SU-DHL-6 (cell line): ENCODE data around the gene ERBB4.

Experiments
- EZH2phosphoT487 ChIP-seq: fragments of 200-600 bp; sonication (generic), shearing (Covaris generic); conservative IDR thresholded peaks from 2 replicates; pipeline ENCODE4 v1.6.1; 2018; ENCODE audit warnings: mild to moderate bottlenecking, antibody characterized with exemption, low read length, moderate library complexity, mixed read lengths
- TF ChIP-seq, protein P1 (sequence below): fragments of 200-600 bp; sonication (generic); IDR thresholded peaks from one replicate; pipeline ENCODE4 v1.5.1; 2017; ENCODE audit warnings: antibody characterized with exemption, mild to moderate bottlenecking, low read length, moderate library complexity; ENCODE audit not compliant: insufficient read depth, poor library complexity, severe bottlenecking

DNA sequence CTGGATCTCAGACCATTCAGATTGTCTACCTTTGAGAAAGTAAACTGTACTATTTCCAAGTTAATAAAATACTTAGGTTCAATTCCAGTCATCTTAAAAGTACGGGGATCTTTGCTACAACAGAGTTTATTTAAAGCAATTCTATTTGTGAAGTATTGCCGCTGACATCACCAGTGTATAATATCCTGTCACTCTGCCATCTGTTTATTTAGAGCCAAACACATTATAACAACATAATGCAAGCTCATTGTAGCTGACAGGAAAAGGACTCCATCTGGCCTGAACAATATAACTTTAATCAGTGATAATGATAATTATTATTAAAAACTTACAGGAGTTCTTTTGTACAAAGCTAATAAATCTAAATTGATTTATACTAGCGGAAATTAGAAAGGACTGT is 786.8 kb downstream of the ERBB4 start:
- TF ChIP-seq, protein P1, sequence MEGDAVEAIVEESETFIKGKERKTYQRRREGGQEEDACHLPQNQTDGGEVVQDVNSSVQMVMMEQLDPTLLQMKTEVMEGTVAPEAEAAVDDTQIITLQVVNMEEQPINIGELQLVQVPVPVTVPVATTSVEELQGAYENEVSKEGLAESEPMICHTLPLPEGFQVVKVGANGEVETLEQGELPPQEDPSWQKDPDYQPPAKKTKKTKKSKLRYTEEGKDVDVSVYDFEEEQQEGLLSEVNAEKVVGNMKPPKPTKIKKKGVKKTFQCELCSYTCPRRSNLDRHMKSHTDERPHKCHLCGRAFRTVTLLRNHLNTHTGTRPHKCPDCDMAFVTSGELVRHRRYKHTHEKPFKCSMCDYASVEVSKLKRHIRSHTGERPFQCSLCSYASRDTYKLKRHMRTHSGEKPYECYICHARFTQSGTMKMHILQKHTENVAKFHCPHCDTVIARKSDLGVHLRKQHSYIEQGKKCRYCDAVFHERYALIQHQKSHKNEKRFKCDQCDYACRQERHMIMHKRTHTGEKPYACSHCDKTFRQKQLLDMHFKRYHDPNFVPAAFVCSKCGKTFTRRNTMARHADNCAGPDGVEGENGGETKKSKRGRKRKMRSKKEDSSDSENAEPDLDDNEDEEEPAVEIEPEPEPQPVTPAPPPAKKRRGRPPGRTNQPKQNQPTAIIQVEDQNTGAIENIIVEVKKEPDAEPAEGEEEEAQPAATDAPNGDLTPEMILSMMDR = no peak
- no peak for TF ChIP-seq EZH2phosphoT487
